Breast epithelium (tissue), 3 donors: ENCODE results near the gene ETNK1.

ENCODE experiments used
- POLR2A ChIP-seq: fragments of 450-650 bp; IDR thresholded peaks from one replicate; pipeline ENCODE4 v1.6.1; 2016; ENCODE audit warnings: antibody characterized with exemption, mild to moderate bottlenecking, moderate library complexity
- POLR2AphosphoS5 ChIP-seq, 3 donors: sonication (generic); formaldehyde crosslinking; IDR thresholded peaks; one replicate each; pipeline ENCODE4 v1.6.1; 2017; ENCODE audit warnings: antibody characterized with exemption in 3 of 3

- TF ChIP-seq POLR2AphosphoS5 (IDR thresholded peaks at IDR 0.05) (no peak), POLR2A (no peak)
Measured at GRCh38 chr12:22715254-22715653, 90.3 kb downstream of the ETNK1 start.
